ENCODE data around the gene TFF1.

DNA sequence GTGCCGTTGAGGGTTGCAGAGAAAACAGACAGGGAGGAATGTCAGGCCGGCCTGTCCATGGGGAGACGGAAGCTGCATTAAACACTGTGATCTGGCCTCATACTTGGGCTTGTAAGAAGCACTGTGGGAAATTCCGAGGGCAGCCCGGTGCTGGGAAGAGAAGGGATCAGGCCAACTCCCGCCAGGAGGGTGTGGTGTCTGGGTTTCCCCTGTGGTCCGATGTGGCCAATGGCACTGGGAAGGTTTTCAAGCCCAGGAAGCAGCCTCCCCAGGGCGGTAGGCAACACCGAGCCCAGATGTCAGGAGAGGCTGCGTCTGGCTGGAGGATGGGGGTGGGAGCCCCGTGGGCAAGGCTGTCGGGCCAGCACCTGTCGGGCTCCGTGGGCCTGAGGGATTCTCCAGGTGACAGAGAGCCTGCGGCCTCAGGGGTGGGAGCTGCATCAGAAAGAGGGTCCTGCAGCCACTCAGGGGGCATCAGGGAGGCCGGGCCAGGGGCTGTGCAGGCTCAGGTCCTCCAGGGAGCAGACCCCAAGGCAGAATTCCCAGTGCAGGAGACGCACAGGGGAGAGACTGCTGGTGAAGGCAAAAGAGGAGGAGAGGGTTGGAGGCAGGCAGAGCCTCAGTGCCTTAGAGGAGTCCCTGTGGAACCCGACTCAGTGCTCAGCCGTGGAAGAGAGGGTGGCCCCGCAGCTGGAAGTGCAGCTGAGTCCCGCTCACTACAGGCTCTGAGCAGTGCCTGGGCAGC is 45.7 kb upstream of the TFF1 start:
- TF ChIP-seq EP300 (IDR thresholded peaks at IDR 0.05): no peak
- TF ChIP-seq, protein P1, sequence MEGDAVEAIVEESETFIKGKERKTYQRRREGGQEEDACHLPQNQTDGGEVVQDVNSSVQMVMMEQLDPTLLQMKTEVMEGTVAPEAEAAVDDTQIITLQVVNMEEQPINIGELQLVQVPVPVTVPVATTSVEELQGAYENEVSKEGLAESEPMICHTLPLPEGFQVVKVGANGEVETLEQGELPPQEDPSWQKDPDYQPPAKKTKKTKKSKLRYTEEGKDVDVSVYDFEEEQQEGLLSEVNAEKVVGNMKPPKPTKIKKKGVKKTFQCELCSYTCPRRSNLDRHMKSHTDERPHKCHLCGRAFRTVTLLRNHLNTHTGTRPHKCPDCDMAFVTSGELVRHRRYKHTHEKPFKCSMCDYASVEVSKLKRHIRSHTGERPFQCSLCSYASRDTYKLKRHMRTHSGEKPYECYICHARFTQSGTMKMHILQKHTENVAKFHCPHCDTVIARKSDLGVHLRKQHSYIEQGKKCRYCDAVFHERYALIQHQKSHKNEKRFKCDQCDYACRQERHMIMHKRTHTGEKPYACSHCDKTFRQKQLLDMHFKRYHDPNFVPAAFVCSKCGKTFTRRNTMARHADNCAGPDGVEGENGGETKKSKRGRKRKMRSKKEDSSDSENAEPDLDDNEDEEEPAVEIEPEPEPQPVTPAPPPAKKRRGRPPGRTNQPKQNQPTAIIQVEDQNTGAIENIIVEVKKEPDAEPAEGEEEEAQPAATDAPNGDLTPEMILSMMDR (IDR thresholded peaks at IDR 0.05): no peak
